Activated CD4-positive, alpha-beta T cell treated with anti-CD3 and anti-CD28 coated beads, Interleukin-2, amount 50 U/mL, for 4 hours (primary cell): ENCODE data around the gene GUCY1A1.

Experiments used
- DNase-seq, 2 experiments: peaks; one replicate each; pipeline ENCODE4 v3.0.0-alpha.2; 2020

The GUCY1A1 gene

DNA sequence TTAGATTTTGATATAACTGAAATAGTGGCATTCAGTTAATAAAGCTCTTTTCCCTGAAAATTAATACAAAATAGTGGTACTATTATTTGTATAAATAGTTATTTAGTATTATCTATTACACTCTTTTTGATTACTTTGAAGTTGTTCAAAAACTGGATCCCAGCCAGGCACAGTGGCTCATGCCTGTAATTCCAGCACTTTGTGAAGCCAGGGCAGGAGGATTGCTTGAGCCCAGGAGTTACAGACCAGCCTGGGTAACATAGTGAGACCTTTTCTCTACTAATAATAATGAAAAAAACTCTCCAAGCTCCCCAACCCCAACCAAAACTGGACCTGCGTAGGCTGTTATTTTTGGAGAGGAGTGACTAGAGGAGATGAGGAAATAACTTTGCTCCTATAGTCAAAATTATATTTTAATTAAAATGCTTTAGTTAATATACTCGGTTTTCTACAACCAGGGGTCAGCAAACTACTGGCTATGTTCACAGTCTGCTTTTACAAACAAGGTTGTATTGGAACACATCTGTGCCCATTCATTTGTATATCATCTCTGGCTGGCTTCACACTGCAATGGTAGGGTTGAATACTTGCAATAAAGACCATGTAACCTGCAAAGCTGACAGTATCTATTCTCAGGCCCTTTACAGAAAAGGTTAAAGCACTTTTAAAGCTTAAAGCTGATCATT lies 27.6 kb downstream of the GUCY1A1 start:
- DNase-seq, result no peak

DNA sequence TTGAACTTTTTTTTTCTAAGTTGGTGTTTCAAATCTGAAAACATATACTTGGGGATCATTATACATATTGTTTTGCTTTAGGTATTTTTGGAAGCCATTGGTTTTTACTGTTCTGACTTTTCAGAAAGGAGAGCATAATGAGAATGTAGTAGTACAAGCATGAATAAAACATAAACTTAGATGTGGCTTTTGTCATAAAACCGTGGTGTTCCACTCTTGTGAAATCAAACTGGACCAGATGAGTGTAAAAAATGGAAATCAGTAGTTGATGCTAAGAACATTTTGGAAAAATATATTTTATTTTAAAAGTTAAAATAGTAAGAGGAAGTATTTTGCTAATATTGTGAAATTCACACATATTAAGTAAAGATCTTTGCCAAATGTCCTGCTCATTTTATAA lies 29.6 kb downstream of the GUCY1A1 start:
- DNase-seq, result no peak

- DNase-seq, result no peak
Measured at GRCh38 chr4:155696726-155697125, 30.1 kb downstream of the GUCY1A1 start.

DNA sequence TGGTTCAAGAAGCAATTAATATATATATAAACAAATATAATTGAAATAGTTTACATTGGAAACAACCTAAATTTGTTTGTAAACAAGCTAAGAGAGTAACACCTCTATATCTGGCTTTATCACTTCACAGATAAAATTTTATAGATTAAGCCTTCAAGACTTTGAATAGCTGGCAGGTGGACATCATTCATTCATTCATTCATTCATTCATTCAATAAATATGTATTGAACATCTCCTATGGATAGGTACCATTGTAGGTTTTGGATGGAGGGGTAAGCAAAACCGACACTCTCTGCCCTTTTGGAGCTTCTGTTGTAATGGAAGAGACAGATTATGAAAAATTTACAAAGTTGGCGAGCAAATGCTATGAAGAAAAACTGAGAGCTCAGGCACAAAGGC lies 35.2 kb downstream of the GUCY1A1 start:
- DNase-seq, result no peak

DNA sequence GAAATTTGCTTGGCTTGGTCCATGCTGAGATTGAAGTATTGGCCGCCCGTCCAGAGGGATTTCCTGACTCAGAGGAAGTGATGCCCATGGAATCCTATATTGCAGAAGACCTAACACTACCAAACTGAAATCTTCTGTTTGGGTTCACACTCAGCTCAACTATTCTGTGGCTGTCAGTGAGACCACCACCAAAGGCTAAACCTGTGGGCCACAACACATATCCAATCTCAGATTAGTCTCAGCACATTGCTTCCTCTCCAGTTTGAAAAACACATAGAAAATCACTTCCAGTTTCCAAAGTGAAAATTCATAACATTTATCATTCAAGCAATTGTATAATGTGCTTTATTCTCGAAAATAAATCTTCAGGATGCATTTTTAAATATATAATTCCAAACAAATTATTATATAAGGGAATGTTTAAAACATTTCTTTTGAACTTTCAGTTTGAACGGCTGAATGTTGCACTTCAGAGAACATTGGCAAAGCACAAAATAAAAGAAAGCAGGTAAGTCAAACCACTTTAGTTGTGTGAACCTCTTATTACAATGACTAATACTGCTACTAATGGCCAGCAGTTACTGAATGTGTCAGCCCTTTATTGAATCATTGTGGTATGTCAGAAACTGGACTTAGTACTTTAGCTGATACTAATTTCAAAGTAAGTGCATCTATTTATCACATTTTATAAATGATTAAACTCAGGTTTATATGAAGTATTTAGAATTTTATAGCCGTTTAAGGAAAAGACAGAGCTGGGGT lies 37.0 kb downstream of the GUCY1A1 start:
- no peak for DNase-seq

- no peak for DNase-seq
Measured at GRCh38 chr4:155704841-155705404, 38.3 kb downstream of the GUCY1A1 start.

- DNase-seq, result no peak
Measured at GRCh38 chr4:155705664-155706063, 39.0 kb downstream of the GUCY1A1 start.

DNA sequence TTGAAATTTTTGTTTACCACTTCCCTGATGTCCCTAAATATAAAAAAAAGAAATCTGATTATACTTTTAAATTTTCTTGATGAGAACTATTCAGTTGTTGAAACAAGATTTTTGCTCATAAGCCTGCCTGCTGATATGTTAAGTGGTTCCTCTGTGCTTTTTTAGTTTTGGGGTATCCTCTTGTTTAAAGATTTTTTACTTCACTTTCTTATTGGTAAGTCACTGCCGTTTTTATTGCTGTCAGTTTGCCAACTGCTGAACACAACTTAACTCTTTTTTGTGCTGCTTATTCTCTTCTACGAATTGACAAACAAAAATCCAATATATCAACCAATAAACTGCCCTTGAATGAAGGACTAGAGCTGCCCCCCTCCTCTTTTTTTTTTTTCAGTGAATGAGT lies 39.5 kb downstream of the GUCY1A1 start:
- no peak for DNase-seq

DNA sequence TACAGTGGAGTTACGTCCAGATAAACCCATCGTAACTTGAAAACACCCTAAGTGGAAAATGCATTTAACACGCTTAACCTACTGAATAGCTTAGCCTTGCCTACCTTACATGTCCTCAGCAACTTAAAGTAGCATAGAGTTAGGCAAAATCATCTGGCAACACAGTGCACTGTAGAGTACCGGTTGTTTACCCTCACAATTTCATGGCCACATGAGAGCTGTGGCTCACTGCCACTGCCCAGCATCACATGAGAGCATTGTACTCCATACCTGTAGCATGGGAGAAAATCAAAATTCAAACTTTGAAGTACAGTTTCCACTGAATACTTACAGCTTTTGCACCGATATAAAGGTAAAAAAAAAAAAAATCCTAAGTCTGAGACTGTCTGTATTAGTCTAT lies 40.6 kb downstream of the GUCY1A1 start:
- DNase-seq, result no peak

DNA sequence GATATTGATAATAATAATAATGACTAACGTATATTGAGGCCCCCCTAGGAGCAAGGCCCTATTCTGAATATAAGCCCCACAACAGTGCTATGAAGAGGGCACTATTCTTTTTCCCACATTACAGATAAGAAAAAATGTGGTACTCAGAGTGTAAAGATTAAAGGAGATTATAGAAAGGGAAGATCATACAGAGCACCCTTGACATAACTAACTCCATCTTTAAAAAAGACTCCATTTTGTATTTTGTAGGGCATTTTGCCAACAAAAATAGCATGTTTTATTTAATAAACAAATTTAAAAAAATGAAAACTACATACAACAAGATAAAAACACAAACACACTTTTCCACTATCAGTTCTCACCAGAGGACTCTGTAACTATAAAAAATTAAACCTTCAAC lies 42.1 kb downstream of the GUCY1A1 start:
- DNase-seq, result no peak

GRCh38 chr4:155709918-155710317 lies 43.3 kb downstream of the GUCY1A1 start:
- DNase-seq, result no peak

DNA sequence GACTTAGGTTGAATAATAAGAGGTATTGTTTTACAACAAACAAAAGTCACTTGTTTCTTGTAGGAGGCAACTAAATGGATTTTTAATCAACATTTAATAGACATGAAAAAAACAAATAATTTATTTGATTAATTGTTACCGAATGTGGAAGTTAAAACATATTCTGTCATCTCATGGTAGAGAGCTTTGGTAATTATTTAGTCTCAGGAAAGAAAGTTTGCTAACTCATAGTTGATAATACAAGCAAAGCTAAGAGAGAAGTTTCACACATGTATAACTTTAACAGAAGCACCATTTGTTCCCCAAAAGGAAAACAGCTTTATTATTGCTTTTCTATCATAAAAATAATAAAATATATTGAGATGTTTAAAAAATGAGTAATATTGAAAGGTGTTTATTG lies 44.9 kb downstream of the GUCY1A1 start:
- DNase-seq, result no peak

DNA sequence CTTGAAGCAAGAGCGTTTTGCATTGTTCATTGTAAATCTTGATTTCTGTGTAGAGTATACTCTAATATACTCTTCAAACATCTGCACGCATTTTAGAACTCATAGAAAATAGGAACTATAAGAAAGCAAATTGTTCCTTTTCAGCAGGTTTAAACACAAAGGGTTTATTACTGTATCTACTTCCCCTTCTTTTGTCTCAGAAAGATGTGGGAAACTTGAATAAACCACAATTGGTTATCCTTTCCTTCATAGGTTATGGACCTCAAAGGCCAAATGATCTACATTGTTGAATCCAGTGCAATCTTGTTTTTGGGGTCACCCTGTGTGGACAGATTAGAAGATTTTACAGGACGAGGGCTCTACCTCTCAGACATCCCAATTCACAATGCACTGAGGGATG lies 46.2 kb downstream of the GUCY1A1 start:
- no peak for DNase-seq

DNA sequence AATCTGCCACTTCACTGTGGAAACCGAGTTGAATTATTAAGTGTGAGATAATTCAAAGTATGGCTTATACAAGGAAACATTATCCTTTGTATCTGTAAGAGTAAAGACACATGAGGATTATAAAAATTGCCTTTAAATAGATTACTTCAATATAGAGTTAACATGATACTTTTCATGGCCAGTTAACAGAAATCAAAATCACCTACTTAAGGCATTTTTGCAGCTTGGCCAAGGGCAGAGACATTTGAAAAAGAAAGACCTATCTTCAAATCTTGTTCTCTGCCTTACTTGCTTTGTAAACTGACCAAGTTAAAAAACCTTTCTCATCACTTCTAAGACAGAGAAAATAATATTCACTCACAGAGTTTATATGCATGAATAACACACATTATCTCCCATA lies 47.3 kb downstream of the GUCY1A1 start:
- DNase-seq, result no peak

GRCh38 chr4:155722336-155722735 lies 55.7 kb downstream of the GUCY1A1 start:
- DNase-seq, result no peak

DNA sequence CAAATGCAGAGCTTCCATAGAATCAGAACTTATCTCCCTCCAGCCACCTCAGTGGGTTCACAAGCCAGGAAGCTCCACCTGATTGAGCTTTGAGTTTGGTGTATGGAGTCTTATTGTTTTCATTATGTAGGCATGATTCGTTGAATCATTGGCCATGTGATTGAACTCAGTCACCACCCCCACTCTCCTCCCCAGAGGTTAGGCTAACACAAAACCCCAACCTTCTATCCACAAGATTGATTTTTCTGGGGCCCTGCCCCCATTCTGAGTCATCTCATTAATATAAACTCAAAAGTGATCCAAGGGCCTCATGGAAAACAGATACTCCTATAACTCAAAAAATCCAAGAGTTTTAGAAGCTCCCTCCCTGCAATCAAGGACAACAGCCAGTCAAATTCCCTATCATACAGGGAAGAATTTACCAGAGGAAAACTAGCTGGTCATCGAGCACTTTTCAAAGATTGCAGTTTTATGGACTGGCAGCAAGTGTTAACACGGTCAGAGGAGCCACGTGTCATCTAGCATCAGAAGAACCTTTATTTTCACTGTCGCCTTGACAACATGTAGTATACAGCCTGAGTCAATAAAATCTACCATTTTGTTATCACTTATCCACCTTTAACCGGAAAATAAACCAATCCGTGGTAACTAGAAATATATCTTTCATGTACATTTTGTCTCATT lies 56.3 kb downstream of the GUCY1A1 start:
- DNase-seq, result no peak

GRCh38 chr4:155724731-155725130 lies 58.1 kb downstream of the GUCY1A1 start:
- DNase-seq, result no peak

GRCh38 chr4:155734065-155734464 lies 67.4 kb downstream of the GUCY1A1 start:
- DNase-seq, result no peak

DNA sequence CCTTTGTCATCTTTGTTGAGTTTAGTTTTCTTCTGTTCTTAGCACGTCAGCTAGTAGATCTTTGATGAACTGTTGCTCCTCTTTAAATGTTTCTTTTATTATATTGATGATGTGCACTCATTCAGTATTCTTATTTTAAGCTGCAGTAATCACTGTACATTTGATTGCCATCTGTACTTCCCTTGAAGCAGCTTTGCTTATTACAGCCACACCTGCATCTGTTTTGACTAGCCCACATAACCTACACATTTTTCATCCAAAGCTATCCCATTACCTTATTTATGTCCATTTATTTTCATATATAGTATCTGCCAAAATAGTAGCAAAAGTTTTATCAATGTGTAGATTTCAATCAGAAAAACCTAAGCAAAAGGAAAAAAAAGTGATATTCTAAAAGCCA lies 68.3 kb downstream of the GUCY1A1 start:
- no peak for DNase-seq

GRCh38 chr4:155735496-155735895 lies 68.8 kb downstream of the GUCY1A1 start:
- DNase-seq, result no peak

- no peak for DNase-seq
Measured at GRCh38 chr4:155738548-155738947, 71.9 kb downstream of the GUCY1A1 start.

DNA sequence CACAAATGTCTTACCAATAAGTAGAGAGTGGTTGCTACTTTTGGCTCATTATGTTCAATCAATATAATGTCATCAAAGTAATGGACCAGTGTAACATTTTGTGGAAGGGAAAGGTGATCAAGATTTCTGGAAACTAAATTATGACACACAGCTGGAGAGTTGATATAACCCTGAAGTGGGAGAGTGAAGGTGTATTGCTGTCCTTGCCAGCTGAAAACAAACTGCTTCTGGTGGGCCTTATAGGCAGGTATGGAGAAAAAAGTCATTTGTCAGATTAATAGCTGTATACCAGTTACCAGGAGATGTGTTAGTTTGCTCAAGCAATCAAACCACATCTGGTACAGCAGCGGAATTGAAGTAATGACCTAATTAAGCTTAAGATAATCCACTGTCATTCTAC lies 74.9 kb downstream of the GUCY1A1 start:
- no peak for DNase-seq

GRCh38 chr4:155742310-155743015 lies 75.8 kb downstream of the GUCY1A1 start:
- DNase-seq, result no peak
